GM19025 (cell line): ENCODE measurements around the gene ATXN10.
"Not testable (repeated sequence)": the region's sequence is repeated elsewhere in the genome, so short reads cannot be mapped to it uniquely, and the experiment has no call there.

Experiments
- ATAC-seq: cut with Tn5 transposase; IDR thresholded peaks from one replicate; pipeline ENCODE4 v1.9.1; 2021; ENCODE audit warnings: mild to moderate bottlenecking, low read depth, moderate library complexity; ENCODE audit not compliant: unreplicated experiment

Gene ATXN10

DNA sequence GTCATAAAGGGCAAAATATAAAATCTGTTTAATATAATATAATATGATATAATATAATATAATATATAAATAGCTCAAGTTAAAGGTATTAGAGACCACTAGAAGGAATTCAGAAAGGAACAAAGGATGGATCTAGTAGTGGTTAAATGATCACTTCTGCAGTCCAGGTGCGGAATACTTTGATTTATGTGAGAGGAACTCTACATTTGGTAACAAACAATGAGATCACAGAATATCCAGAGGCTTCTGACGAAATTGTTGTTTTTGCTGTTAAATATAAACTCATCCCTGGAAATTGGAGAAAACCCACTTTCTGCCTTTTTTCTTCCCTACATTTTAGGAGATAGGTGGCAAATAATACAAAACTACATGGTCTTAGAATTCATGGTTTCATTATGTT lies 36.0 kb downstream of the ATXN10 start:
- ATAC-seq: no peak

DNA sequence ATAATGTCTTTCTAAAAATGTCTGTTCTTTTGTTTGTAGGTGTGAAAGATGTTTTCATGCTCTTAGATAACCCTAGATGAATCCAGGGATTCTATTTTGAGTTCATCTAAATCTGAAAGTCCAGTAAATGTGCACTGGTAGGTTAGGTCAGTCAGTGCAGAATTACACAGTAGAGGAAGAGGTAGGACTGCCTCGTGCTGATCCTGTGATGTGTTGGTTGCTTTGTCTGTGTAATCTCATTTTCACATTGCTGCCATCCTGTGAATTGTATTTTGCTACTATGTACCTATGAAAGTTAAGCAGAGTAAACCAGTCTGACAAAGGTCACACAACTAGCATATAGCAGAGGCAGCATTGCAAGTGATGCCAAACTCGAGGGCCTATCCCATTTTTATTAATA lies 36.5 kb downstream of the ATXN10 start:
- no peak for ATAC-seq

DNA sequence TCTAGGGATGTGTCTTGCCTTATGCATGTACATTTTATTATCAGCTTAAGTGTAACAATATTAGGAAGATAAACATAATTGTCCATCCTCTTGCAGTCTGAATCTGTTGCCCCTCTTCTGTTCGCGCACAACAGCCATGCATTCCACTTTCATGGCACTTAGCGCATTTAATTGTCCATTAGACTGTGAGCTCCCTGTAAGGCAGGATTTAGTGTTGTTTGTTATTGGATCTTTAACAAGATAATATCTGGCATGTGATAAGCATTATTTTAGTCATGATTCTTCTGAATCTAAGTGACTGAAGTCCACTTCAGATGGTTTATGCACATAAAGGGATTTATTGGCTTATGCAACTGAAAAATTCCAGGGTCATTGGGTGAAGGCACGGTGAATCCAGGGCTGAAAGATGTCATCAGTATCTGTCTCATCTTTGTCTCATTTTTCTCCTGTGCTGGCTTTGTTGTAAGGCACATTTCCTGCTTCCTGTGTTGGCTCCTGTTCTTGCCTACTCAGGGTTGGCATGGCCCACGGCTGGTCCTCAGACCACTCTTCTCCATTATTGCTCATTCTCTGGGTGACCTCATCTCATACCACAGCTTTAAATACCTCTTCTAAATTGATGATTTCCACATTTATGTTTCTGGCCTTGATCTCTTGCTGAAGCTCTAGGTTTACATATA lies 37.6 kb downstream of the ATXN10 start:
- no peak for ATAC-seq

DNA sequence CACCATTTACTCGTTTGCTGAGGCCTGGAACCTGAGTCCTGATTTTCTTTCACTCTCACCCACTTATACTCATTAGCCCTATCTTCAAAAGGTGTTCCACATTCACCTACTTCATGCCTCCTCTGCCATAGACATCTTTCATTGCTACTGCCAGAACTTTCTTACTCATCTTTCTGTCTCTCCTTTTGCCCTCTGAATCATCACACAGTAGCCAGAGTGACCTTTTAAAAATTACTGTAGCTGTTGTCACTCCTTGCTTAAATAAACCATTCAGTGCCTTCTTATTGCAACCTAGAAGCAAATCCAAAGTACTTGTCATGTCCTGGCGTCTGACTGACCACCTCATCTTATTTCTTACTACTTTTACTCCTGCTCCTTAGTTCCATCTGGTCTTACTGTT lies 38.2 kb downstream of the ATXN10 start:
- no peak for ATAC-seq

DNA sequence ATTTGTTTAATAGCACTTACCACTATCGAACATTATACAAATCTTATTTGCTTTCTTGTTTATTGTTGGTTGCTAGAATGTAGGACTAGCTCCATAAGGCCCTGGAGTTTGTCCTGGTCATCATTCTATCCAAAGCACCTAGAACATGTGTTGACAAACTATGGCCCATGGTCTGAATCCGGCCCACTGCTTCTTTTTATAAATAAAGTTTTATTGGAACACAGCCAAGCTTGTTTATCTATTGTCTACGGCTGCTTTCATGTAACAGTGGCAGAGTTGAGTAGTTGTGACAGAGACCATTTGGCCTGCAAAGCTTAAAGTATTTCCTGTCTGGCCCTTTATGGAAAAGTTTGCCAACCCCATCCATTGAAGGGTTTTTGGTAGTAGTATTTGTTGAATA lies 38.8 kb downstream of the ATXN10 start:
- ATAC-seq: no peak

DNA sequence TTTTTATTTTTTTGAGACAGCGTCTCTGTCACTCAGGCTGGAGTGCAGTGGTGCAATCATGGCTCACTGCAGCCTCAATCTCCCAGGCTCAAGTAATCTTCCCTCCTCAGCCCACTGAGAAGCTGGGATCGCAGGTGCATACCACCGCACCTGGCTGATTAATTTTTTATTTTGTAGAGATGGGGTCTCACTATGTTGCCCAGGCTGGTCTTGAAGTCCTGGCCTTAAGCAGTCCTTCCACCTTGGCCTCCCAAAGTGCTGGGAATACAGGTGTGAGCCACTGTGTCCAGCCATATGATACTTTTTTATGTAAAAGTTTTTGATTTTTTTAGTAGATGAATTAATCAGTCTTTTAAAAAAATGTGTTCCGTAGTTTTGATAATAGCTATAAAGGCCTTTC lies 42.8 kb downstream of the ATXN10 start:
- not testable (repeated sequence) for ATAC-seq

DNA sequence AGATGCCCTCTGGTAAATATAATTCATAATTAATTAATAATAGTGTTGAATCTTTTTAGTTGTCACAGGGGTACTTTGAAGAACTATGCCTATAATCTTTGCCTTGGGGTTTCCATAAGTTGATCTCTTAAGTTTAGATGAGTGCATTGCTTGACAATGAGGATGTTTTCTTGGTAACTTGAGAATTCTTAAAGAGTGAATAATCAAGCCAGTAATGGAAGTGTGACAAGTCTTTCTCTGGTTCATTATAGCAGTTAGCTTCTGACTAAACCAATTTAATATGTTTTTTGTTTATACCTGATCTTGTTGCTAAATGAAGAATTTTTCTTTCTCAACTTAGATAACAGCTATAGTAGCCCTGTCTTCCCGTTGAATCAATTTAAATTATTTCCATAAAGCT lies 46.2 kb downstream of the ATXN10 start:
- ATAC-seq: no peak

DNA sequence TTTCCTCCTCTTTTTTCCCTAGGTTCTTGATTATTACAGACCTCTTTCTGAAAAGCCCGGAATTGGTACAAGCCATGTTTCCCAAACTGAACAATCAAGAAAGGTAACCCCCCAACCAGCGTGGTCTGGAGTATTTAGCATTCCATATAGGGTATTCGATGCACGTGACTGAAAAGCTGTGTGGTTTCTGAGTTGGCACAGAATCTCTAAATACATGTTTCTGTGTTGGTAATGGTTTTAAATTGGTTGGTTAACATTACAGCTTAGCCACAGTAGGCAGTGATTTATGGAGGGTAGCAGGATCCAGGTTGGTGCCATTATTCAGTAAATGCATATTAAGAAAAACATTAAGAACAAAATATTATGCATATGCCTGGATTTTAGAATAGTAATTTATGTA lies 46.8 kb downstream of the ATXN10 start:
- no peak for ATAC-seq

DNA sequence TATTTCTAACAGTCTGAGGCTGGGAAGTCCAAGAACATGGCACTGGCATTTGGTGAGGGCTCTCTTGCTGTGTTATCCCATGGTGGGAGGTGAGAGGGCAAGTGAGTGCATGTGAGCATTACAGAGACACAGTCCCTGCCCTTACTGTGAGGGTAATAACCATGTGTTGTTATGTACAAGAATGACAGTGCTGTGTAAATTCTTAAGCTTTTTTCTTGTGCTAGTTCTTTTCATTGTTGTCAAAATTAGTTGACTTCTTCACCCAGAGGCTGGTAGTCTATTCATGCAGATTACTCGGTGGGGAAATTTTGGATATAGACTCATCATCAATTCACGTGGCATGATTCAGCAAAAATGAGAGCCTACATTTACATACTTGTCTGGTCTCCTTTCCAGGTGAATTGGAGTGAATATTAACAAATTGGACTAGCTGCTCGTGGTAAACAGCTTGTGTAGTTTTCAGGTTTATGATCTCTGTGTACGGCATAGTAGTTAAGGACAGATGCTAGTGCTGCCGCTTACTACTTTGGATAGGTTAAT lies 49.3 kb downstream of the ATXN10 start:
- ATAC-seq: no peak

DNA sequence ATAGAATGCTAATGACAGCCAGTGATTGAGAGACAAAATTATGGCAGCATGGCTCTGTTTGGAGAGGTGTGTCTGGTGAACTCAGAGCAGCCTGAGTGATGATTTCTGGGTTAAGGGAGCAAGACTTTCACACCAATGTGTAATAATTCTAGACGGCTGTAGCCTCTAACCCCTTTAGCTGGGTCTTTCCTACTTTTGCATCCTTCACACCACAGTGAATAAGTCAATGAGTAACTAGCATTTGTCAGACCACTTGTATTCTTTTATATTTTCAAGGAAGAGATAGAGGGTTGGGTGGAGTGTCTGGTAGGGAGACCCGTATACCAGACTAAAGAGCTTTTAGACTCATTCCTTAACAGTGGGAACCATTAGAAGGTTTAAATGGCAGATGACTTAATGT lies 50.4 kb downstream of the ATXN10 start:
- ATAC-seq: no peak

DNA sequence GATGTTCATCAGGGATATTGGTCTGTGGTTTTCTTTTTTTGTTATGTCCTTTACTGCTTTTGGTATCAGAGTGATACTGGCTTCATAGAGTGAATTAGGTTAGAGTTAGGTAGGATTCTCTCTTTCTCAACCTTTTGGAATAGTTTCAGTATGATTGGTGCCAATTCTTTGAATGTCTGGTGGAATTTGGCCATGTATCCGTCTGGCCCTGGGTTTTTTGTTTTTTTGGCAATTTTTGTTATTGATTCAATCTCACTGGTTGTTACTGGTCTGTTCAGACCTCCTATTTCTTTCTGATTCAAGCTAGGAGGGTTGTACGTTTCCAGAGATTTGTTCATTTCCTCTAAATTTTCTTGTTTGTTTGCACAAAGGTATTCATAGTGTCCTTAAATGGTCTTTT lies 54.4 kb downstream of the ATXN10 start:
- ATAC-seq: no peak

DNA sequence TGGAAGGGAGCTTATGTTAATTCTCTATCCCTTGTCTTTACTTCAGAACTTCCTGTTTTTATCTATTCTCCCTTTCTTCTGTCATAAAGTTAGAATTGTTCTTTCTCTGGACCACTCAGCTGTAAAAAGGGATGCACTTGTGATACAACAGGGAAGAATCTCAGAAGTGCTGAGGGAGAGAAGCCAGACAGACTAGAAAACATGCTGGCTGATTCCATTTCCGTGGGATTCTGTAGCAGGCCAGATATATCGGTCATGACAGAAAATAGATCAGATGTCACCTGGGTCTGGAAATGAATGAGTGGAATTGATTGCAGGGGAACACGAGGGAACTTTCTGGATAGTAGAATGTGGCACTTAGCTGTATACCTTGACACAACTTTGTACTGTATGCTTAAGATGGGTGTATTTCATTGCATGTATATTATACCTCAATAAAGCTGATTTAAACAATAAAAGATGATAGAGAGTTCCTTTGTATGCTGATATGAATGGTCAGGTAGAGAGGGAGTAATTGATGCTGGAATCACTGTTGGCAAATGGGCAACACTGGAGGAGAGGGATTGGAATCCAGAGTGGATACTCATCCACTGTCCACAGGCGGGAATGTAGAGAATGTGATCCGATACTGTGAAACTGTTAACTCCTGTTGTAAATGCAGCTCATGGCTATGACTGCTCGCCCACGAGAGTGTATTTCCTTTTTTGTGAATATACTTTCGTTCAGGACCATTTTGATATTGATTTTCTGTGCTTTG lies 59.6 kb downstream of the ATXN10 start:
- ATAC-seq: no peak

DNA sequence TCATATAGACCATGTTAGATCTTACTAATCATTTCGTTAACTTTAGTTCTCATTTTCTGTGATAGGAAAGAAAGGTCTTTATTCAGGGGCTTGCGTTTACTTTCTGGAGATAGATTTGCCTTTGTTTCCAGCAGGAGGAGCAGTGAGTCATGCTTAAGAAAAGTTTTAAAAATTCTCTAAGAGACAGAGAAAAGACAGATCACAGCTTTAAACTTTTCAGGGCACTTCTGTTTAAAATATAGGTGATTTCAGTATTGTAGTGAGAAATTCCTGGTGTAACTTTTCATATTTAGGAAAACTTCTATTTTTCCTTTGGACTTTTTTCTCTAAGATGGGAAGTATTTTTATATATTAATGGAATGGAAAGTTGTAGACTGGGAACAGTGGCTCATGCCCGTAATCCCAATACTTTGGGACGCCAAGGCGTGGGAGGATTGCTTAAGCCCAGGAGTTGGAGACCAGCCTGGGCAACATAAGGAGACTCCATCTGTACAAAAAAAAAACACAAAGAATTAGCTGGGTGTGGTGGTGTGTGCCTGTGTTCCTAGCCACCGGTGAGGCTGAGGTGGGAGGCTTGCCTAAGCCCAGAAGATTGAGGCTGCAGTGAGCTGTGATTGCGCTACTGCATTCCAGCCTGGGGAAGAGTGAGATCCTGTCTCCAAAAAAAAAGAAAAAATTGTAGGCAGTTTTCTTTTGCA lies 60.3 kb downstream of the ATXN10 start:
- ATAC-seq: no peak

DNA sequence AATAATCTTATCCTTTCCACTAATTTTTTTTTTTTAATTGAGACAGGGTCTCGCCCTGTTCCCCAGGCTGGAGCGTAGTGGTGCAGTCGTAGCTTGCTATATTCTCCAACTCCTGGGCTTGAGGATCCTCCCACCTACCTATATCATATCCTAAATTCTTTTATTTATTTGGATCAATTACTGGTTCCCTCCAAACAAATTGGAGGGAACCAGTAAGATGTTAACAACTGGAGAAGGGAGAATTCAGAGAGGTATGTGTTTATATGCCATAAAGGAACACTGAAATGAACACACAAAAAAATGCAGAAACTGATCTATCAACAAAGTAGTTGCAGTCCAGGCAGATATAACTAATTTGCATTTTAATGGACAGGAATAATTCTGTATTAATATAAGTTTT lies 63.6 kb downstream of the ATXN10 start:
- no peak for ATAC-seq

DNA sequence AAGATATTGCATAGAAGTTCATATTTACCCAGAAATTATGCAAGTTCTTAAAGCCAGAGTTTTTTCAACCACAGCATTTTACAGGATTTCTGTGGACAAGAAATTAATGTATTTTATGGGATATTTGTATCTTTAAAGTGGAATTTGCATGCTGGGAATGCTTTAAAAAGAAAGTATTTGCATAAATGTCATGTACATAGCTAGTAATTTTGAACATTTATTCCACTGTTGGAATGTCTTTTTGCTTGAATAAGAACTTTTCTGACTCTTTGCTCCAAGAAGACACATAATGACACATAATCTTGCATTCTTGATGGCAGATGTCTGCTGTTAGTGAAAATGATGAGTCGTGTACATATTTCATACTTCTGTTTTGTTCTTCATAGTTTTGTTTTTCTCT lies 66.6 kb downstream of the ATXN10 start:
- ATAC-seq: no peak

DNA sequence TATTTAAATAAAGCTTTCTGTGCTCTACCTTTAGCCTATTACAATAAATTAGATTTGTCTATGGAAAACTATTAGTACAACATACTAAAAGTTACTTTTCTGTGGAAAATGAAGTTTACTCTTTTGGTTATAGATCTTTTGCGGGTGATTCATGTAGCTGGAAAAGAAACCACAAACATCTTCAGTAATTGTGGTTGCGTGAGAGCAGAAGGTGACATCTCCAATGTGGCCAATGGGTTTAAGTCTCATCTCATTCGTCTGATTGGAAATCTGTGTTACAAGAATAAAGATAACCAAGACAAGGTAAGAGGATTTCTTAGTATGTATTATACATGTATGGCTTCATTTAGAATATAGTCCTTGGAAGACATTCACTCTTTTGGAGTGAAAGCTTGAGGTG lies 68.6 kb downstream of the ATXN10 start:
- ATAC-seq: no peak

DNA sequence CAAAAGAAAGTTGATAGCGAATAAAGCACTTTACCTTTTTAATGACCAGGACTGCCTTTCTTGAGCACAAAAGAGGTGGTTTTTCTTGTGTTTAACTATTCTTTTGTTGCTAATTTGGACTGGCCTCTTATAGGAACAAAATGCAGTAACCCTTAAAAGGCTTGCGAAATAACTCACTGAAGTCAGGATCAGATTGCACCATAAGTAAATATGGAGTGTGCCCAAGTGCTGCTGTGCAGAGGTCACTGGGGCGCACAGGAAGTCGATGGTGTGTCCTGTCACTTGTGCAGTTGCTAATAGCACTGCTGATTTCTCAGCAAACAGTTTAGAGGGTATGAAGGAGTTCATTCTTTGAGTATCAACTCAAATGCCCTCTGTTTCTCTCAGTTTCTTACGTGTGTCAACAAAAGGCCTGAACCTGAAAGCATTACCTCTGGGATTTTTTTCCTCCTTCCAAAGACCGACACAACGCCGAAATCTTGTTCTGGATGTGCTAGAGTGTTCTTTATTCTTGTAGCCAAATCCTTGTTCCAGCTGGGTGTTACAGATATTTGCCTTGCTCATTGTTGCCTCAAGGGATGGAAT lies 71.3 kb downstream of the ATXN10 start:
- no peak for ATAC-seq

DNA sequence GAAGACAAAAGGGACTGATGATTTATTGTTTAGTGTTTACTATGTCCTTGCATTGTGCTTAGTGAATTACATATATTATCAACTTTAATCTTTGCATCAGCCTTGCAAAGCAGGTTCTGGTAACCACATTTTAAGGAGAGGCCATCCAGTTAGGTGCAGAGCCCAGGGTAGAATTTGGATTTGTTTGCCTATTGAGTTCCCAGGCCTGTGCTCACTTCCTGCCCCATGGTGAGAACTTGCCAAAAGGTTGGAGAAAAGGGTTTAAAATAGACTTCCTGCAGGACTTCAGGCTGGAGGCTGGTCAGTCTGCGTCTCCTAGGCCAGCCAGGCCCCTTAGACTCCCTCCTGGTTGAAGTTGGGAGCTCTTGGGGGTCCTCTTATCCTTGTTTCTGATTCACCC lies 72.1 kb downstream of the ATXN10 start:
- no peak for ATAC-seq

DNA sequence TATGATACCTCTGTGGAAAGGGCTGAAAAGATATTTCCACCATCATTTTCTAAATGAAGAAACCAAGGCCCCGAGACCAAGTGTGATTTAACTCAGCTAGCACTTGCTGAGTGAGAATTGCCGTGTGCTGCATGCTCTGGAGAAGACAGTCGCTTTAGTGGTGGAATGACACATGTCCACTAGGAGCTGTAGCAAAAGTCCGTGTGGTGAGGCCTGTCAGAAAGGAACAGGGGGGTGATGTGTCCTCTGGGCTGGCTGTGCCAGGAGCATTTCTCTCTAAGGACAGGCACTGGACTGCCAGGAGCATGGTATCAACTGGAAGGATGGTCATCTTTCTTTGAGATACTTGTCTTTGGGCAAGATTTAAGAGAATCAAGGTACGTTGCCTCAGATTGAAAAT lies 72.8 kb downstream of the ATXN10 start:
- ATAC-seq: no peak

DNA sequence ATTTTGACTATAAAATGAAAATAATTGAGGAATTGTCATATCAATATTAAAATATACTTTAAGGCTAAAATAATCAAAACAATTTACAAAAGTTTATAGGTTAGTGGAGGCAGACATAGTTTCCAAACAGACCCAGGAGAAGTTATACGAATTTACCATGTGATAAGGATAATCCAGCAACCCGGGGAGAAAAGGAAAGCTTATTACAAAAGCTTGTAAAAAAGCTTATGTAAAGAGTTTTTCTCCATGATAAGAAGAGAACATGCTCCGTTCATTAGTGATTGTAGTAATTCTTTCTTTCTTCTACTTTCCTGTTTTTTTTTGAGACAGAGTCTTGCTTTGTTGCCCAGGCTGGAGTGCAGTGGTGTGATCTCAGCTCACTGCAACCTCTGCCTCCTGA lies 79.0 kb downstream of the ATXN10 start:
- ATAC-seq: no peak

DNA sequence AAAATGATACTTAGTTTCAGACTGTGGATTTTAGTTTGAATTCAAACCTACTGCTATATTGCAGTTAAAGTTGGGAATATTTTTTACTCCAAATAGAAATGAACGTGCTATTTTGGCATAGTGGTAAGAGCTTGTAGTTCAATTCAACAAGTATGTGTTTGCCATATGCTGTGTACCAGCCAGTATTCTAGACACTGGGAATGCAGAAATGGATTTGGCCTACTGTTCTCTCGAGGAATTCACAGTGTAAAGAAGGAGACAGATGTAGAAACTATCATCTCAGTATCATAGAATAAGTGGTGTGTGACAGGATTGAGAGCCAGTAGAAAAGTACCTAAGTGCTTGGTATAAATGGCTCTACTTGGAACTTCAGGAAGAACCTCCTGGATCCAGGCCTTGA lies 80.4 kb downstream of the ATXN10 start:
- no peak for ATAC-seq
